HG03460 (cell line): ENCODE data around the gene GPC3.

Source experiments
- ATAC-seq: cut with Tn5 transposase; IDR thresholded peaks from one replicate; pipeline ENCODE4 v1.9.1; 2021; ENCODE audit not compliant: unreplicated experiment

Gene GPC3

DNA sequence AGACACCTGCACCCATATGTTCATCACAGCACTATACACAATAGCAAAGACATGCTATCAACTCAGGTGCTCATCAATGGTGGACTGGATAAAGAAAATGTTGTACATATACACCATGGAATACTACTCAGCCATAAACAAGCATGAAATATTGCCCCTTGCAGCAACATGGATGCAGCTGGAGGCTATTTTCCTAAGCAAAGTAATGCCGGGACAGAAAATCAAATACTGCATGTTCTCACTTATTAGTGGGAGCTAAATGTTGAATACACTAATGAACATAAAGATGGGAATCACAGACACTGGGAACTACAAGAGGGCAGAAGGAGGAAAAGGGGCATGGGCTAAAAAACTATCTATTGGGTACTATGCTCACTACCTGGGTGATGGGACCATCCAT lies 278.5 kb downstream of the GPC3 start:
- no peak for ATAC-seq

DNA sequence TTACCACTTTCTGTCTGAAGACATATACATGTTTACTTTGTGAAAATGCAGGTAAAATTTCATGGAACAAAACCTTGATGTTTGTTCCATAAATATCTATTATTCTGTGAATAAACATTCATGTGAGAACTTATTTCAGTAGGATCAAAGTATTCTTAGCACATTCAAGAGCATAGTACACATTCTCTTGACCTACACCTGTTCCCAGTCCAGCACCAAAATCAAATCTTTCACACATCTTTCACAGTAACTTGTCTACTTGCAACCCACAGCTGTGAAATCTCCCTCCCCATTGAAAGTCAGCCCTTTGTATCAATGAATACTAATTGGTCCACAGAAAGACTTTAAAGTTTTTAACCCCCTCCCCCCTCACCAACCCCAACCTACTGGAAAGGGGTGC lies 283.2 kb downstream of the GPC3 start:
- no peak for ATAC-seq

DNA sequence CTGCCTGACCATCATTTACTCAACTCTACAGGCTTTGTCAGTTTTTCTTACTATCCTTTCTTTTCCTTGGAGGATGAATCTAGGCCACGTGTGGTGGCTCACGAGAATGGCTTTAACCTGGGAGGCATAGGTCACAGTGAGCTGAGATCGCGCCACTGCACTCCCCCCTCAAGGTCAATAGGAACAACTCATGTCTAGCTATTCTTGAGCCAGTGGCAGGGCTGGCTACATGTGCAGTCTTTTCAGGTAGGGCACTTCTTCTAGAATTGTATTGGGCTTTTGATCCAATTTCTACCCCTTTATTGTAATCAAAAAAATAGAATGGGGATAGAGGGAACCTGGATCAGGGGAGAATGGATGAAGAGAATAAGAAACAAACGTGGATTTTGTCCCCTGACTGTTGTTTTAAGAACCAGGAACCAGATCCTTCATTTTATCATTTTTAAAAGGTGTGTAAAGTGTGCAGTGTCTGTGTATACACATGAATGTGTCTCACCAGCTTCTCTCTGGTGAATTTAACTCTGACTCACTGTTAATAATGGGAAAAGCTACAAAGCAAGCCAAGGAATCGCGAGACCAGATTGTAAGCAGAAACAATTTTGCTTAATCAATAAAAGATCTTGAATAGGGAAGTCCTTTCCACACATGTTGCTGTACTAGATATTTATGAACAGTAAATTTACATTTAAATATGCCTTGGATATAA lies 286.2 kb downstream of the GPC3 start:
- ATAC-seq, result no peak

DNA sequence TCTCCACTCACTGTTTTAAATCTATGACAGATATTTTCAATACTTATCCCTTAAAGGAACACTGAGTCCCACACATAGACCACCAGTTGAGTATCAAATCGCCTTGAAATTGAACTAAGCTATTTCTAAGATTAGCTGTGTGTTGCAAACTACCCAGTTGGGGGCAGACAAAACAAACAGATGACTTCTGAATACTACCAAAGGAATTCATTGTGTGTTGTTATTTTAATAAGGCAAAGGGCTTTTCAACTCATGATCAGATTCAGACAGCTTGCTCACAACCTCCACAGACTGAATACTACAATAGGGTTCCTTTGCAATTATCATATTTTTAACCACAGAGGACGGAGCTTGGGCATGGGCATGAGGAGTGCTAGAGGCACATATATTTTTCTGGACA lies 287.1 kb downstream of the GPC3 start:
- no peak for ATAC-seq

DNA sequence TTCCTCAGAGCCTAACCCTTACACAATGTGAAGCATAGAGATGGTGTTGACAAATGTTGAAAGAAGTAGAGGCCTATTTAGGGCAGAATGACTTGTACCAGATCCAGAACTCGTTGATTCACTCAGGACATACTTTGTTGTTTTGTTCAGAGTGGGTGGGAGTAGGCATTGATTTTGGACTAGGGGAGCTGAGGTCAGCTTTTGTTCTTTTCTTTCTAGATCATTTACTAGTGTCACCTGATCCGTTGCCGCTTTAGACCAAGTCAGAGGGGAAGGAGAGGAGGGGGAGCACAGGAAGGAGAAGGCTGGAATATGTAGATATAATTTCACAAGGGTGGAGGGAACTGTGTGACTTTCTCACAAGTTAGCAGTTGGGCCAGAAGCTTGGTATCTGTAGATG lies 287.7 kb downstream of the GPC3 start:
- no peak for ATAC-seq

DNA sequence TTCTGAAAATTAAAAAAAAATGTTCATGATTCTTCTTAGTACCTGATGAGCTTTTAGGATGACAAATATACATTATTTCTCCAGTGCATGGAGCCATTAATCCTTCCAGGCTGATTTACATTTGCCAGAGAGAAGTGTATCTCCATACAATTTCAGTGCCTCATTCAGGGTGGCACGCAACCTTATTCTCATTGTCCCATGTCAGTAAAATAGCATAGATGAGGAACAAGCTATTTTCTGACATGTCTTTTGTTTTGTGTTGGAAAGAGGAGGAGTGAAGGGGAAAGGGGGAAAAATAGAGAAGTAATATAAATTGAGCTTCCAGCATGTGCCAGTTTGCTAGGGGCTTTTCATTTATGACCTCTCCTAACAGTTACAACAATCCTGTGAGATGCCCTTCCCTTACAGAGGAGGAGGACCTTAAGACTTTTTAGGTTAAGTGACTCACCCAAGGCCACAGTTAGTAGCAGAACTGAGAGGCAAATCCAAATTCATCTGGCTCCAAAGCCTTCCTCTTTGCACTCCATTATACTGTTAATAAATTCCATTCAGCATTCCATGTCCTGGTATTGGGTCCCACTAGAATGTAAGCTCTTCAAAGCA lies 295.3 kb downstream of the GPC3 start:
- ATAC-seq, result no peak

DNA sequence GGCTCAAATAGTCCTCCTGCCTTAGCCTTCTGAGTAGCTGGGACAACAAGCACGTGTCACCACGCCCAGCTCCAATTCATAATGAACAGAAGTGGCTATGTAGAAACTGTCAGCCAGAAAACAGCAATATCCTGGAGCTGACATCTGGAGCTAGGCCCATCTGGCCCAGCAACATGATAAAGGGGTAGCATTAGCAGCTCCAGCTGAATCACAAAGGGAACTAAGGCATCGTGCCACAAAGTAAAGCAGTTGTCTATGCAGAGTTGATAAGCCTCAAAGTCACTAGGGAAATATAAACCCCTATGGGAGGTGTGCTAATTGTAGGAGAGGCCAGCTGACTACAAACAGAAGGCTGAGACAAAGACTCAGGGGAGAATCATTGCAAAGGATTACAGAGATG lies 299.6 kb downstream of the GPC3 start:
- no peak for ATAC-seq

DNA sequence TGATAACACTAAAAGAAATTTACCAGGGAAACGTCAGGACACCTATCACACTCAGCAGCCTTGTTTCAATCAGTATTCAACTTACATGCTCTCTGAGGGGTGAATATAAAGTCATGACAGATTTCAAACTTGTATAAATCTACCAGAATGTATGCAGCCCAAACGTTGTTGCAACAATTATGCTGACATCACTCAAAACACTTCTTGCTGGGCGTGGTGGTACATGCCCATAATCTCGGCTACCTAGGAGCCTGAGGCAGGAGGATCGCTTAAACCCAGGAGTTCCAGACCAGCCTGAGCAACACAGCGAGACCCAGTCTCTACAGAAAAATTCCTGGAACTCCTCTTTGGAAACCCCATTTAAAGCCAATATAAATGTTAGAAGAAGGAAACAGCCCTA lies 303.5 kb downstream of the GPC3 start:
- ATAC-seq, result no peak

DNA sequence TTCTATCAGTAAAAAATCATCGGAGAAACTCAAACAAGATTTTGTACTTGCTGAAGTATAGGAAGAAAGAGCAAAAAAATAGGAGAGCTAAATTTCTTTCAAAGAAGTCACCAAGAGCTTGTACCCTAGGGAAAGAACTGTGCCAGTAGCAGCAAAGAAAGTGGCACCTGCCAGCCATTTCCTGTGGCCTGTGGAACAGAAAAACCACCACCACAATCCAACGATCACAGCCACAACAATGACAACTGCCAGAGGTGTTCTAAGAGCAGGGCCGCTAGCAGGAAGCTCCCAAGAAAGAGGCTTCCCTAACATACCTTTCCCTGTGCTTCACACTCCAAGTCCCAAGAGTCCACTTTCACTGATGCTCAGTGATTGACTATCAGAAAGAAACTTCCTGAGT lies 304.0 kb downstream of the GPC3 start:
- no peak for ATAC-seq

DNA sequence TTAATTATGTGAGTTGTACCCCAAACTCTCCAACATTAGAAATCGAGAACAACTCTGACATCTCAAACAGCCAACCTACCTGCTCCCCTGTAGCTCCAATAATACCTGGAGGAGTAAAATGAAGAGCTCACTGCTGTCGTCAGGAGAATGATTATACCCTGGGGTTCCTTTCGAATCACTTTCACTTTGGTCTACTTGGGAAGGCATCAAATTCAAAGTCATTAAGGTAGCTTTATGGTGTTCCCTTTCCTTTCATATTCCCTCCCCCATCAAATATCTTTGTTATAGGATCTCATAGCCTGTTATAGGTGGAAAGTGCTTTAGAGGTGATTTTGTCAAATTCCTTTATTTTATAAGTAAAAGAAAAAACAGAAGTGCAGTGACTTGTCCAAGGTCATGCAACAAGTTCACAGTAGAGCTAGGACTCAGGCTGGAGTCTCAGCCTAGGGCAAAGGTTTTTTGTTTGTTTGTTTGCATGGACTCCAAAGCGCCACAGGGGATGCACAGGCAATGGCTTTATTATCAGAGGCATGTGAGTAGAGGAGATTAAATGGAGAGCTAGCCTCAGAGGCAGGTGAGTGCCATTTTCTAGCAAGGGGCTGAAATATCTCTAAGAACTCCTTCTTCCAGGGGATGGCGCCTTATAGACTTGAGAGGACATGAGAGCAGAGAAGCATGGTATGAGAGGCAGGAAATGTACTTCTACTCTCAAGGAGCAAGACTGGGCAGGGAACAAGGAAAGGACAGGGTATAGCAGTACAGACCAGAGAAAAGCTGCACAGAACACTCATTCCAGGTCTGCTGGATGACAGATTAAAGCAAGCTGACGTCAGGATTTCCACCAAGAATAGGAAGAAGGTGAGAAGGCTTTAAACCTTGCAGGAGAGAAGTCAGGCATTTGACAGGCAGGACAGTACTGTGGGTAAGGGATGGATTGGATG lies 308.0 kb downstream of the GPC3 start:
- ATAC-seq, result no peak

DNA sequence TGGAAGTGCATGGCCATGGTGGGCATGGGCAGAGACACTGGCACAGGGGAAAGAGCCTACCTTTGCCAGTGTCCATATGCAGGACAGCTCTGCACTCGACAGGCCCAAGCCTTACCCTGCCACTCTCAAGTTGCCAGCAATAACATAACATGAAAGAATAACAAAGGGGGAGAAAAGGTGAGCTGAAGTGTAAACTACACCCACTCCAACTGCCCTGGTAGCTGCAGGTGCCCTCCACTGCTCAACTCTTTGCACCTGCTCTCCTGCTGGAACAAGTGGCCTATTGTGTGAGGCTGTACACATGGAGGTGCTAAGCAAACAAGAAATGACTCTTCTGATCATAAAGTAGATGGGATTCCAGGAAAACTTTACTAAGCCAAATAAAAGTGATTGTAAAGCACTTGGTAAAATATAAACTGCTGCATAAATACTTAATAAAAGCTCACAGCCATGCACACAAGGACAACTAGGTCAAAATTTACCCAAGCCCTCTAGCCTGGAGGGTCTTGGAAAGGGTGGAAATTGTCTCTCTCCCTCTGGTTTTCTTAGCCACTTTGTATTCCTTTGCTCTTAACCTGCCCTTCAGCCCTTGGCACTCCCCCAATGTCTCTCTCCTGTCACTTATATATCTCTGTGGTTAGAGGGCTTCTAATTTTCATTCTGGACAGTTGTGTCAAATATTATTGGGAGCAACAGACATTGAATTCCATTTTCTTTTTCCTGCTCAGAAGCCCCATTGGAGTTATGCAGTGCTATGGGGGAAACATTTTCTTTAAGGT lies 308.9 kb downstream of the GPC3 start:
- ATAC-seq, result no peak

DNA sequence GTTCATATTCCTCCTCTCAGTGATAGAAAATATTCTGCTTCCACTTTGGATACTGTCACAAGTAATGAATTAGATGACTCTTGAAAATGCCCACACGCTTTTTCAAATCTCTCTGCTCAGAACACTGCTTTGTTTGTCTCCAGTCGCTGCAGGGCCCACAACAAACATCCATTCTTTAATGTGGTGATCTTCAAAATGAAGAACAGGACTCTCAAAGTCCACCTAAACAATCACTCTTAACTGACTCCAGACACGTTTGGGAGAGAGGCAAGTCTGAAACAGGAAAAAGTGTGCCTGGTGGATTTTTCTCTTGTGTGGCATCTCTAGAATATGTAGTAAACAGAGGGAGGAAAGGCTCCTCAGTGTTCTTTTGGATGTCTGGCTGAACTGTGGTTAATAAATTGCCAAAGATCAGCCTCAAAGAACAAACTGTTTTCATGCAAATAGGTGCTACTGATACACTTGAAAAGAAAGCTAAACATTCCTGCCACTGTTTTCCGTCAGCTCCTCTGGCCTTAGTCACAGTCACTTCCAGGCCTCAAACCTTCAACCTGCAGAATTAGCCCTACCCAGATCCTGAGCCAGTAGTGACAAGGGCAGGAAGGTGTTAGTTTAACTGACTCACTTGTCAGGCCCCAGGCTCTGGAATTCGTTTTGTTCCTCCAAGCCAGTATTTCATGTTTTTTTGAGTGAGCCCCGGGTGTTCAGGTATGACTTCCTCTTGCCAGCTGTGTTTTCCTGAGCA lies 310.5 kb downstream of the GPC3 start:
- no peak for ATAC-seq

DNA sequence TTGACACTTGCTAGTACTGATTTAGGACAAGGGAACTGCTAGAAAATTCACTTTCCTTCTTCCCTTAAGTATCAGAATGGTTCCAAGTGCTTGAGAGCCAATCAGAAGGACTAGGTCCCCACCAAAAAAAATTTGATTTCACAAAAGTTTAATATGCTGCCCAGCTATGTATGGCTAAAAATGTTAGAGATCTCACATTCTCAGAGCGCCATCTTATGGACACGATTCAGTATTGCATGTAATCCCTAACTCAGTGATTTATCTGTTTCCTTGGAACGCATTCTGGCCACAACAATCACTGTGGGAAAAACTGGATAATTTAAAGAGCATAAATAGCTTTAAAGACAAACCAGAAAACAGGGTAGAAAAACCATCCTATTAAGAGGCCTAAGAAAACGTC lies 315.0 kb downstream of the GPC3 start:
- ATAC-seq, result no peak

DNA sequence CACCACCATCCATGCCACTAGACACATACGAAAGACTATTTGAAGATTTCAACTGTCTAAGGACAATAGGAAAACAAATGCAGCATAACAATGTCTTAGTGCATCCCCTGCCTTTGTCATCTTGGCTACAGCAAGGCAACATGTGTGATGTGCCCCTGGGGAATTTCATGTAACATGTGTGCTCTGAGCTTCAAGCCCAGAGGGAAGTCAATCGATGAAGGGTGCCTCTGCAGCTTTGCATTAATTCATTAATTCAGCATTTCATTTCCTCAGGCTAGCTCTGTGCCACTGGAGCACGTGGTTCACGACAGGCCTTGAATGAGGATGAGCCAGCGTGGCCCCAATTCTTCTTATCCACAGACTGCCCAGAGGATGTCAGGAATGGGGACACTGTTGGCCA lies 316.2 kb downstream of the GPC3 start:
- no peak for ATAC-seq

DNA sequence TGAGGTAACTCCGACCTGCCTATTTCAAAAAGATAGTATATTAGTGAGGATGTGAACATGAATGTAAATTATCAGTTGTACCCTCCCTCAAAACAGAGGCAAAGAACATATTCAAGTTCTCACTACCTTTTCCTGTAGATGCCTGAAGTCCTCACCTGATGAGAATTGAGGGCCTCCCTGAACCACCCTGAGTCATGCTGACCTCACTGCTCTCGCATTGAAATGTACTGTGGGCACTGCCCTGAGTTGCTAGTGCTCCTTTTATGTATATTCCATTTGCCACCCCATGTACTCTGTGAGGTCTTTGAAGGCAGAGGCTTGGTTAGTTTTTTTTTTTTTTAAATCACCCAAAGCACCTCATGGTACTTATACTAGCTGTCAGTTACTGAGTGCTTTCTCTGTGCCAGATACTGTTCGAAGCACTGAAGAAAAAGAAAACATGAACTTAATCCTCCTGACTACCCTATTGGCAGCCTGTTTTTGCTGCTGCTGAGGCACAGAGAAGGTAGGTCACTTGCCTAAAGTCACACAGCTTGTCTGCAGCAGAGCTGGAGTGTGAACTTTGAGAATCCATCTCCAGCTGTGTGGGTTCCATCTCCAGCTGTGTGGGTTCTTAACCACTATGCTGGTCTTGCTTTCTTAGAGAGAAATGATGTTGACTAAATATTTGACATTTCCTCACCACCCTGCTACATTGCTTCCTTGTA lies 317.0 kb downstream of the GPC3 start:
- ATAC-seq, result no peak

DNA sequence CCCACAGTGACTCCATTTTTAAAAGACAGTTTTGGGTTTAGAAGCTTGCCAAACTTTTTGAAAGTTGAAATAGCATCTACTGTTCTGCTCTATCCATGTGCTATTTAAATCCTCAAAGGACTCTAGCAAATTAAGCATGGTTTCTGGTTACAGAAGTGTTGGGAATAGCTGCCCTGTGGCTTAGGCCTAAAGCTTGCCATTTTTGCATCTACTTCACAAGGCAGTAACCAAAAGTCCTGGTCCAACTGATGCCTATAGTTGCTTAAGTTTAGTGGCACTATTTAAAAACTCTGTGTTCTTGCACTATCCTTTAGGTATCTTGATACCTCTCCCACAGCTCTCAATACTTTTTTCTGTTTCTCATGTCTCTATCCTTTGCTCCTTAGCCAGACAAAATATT lies 319.1 kb downstream of the GPC3 start:
- no peak for ATAC-seq

DNA sequence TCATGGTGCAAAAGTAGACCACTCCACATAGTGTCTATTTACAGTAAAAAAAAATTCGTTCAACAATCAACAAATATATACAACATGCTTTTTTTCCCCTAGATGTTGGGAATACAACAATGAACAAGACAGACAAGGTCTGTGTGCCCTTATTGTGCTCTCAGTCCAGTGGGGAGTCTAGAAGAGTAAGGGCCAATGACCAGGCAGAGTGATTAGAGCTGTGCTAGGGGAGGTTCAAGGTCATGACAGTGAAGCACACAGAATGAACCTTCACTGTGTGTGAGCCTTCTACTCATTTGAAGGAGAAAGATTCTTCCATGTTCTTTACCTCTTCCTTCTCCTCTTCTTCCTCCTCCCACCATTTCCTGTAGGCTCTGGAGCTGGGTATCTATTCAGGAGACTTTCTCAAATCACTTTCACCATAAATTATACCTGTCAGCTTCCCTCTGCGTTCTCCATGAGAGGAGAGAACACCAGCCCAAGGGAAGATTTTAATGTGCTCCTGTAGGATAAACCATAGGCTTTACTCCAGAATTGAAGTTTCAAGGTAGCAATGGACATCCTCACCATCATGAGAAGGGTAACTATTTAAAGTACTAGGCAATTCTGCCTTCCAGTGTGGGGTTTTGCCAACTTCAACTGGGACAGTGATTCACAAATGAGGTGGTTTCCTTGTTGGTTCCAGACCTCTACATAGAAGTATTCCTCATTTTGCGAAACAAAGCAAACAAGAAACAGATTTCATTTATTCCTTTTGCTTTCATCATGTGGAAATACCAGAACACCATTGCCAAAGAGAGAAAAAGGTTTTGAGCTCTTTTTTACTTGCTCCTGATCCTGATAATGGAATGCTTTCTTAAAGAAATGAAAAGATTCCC lies 323.2 kb downstream of the GPC3 start:
- no peak for ATAC-seq

DNA sequence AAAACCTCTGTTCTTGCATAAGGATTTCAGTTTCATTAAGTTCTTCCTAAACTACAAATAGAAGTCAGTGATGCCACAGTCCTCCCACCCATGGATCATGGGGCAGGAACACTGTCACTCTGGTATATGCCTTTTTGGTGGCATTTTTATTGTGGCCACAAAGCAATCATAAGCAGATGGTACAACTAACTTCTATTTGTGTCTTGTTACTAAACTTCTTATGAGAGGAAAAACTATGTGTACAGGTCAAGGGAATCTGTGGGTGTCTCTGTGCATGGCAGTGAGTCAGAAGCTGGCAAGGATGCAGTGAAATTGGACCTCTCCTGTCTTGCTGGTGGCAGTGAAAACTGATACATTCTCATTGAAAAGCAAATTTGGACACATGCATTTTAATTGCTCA lies 325.1 kb downstream of the GPC3 start:
- no peak for ATAC-seq

DNA sequence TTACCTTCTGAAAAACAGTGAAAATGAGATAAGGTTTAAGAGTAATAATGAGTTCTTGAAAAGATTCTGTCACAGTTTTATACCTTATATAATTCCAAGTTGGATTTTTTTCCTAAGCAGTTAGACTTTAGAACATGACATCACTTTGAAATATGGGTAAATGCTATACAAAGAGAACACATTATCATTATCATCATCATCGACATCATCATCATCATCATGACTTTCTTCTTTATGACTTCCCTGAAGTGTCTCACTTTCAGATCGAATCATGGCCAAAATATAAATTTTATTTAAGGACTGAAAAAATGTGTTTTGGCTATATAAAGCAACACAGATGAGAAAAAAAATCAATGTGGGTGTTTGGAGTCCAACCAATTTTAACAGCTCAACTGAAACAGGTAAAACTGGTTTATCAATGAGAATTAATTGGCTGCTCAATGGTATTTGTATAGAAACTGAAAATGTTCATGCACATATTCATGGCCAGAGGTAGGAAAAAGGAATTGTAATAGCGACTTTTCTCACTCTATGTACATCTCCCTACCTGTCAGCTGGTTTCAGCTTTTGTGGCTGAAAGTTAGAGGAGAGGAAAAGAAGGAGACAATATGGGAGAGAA lies 327.0 kb downstream of the GPC3 start:
- no peak for ATAC-seq
